ENCODE data around the gene NRG2.

- TF ChIP-seq CTCF (IDR thresholded peaks at IDR 0.05) (no peak), ZFX (IDR thresholded peaks at IDR 0.05; ENCODE audit: borderline replicate concordance) (no peak)
Observed at GRCh38 chr5:139799359-139799758, 243.7 kb downstream of the NRG2 start.

Data from 22Rv1 (cell line).